ENCODE results near the gene MDC1. TPM values are rescaled to one million over a fixed set of nuclear protein-coding genes. Genes with fewer than 3 reads are reported as not detected.

The MDC1 gene
- total and polyA plus RNA-seq, 2 of the 13 experiments (the other 11 are each of a cell fraction or from before 2014, with no cell fraction given) = 8.4 to 14.0 TPM

- TF ChIP-seq ZNF850 (CRISPR knock-in tag; conservative IDR thresholded peaks at IDR 0.05) (no peak), ZSCAN29 (CRISPR knock-in tag; conservative IDR thresholded peaks at IDR 0.05) (no peak), ZNF660 (CRISPR knock-in tag; IDR thresholded peaks at IDR 0.05; ENCODE audit: borderline replicate concordance, low read depth) (no peak; the same call in 1 of the 2 replicates), NR2F1 (CRISPR knock-in tag; IDR thresholded peaks at IDR 0.05) (no peak), ESRRA (CRISPR knock-in tag; IDR thresholded peaks at IDR 0.05; ENCODE audit: low read depth) (peak; percentile 50; the same call in 1 of the 2 replicates), ZNF629 (CRISPR knock-in tag; conservative IDR thresholded peaks at IDR 0.05) (0 out of 2 replicates have a peak, but pooled peaks have one; percentile 27), NFE2L2 (IDR thresholded peaks at IDR 0.05; ENCODE audit: low read length) (no peak), SOX6 (IDR thresholded peaks at IDR 0.05) (no peak), SOX6 (CRISPR knock-in tag; IDR thresholded peaks at IDR 0.05) (peak; percentile 85), ZHX1 (CRISPR knock-in tag; IDR thresholded peaks at IDR 0.05; ENCODE audit: low read depth) (0 out of 2 replicates have a peak, but pooled peaks have one; percentile 30), SIN3B (IDR thresholded peaks at IDR 0.05; ENCODE audit: low read length) (peak; percentile 51; the same call in 1 of the 2 replicates), NR0B2 (CRISPR knock-in tag; IDR thresholded peaks at IDR 0.05) (peak; percentile 81; the same call in 1 of the 2 replicates), ZNF20 (CRISPR knock-in tag; IDR thresholded peaks at IDR 0.05) (no peak), KMT2A (CRISPR knock-in tag; IDR thresholded peaks at IDR 0.05) (peak; percentile 54; the same call in 1 of the 2 replicates), ZNF256 (CRISPR knock-in tag; conservative IDR thresholded peaks at IDR 0.05) (peak; percentile 40; the same call in 1 of the 2 replicates), RARG (CRISPR knock-in tag; IDR thresholded peaks at IDR 0.05; ENCODE audit: low read depth) (no peak), CCAR2 (optimal IDR thresholded peaks at IDR 0.05; ENCODE audit: low read depth, low read length) (no peak), ZNF784 (CRISPR knock-in tag; IDR thresholded peaks at IDR 0.05; ENCODE audit: borderline replicate concordance) (0 out of 2 replicates have a peak, but pooled peaks have one; percentile 12), KDM3A (CRISPR knock-in tag; IDR thresholded peaks at IDR 0.05; ENCODE audit: low read depth) (peak; percentile 80; the same call in 1 of the 2 replicates), LBX2 (CRISPR knock-in tag; IDR thresholded peaks at IDR 0.05; ENCODE audit: borderline replicate concordance) (no peak), CEBPZ (IDR thresholded peaks at IDR 0.05; ENCODE audit: low read length) (no peak)
Measured at GRCh38 chr6:30721198-30722024, 4.3 kb upstream of the MDC1 start (continued).

Measured in HepG2 (cell line).